Breast epithelium (tissue), 3 donors: ENCODE measurements around the gene KMO.

ENCODE experiments used
- CTCF ChIP-seq, 3 donors: fragments of 450-650 bp; IDR thresholded peaks; one replicate each; pipeline ENCODE4 v1.5.1; 2016 to 2017; ENCODE audit warnings: antibody characterized with exemption in 3 of 3, mild to moderate bottlenecking in 3 of 3, moderate library complexity in 3 of 3
- POLR2A ChIP-seq: fragments of 450-650 bp; IDR thresholded peaks from one replicate; pipeline ENCODE4 v1.6.1; 2016; ENCODE audit warnings: antibody characterized with exemption, mild to moderate bottlenecking, moderate library complexity
- POLR2AphosphoS5 ChIP-seq, 3 donors: sonication (generic); formaldehyde crosslinking; IDR thresholded peaks; one replicate each; pipeline ENCODE4 v1.6.1; 2017; ENCODE audit warnings: antibody characterized with exemption in 3 of 3

DNA sequence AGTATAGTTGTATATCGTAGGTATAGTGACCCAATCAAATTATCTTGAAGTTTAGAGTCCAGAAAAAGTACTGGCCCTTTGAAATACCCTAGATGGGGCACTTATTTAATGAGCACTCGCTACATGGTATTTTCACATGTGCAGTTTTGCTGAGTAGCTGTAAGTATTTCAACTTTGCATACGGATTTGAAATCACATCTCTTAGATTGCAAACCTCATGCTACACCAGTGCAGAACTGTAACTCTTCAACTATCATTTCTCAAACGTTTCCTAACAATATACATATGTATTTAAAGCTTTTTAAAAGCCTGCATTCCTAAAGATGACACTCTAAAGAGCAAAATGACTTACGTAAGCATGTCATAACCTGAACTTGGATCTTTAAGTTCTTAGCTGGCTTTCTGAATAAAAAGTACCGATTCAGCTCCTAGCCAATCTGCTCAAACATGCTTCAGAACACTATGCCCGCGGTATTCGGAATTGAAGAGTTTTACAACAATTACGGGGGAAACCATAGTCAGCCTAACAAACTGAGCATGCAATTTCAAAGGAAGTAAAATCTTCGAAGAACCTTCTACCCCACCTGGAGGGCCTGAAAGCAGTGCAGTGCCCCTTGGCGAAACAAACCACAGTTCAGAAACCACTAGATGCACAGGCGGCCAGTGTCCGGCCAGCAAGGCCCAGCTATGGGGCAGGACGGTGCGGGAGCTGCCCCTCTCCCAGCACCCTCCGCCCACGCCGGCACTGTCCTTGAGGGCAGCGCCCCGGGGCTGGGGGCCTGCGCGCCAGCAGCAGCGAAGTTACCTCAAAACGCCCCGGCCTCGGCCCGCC, 13.5 kb upstream of the KMO start:
- TF ChIP-seq CTCF (IDR thresholded peaks at IDR 0.05) (no peak), POLR2A (no peak), POLR2AphosphoS5 (IDR thresholded peaks at IDR 0.05) (no peak)
